Measurements from ENCODE around the gene MATN4. TPM values are rescaled to one million over a fixed set of nuclear protein-coding genes. Genes with fewer than 3 reads are reported as not detected.

Gene MATN4
- polyA plus RNA-seq, 1 donor from 2014 or later, result not detected

DNA sequence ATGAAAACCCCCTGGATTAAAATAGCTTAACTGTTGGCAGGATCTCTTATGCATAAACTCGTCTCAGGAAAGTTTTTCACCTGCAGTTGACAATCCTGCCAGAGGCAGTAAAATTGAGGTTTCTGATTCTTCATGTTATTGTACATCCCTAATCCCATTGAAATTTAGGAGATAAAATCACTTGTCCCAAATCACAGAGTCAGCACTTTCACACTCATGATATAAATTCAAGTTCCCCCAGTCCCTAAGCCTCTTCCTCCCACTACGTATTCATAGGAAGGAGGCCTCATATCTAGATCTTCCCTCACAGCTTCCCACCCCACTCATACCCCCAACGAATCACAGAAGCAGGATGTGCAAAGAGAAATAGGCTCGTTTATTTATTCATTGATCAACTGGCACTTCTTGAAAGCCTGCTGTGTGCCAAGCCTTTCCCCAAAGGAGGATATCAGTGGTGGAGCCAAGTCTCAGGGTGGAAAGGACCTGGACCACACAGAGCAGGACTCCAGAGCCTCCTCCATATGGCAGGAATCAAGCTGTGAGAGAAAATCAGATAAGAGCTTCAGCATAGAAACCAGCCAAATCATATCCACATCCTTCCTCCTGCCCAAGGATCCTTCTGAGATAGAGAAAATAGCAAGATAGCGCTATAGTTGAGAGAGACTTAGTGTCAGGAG is 56.1 kb downstream of the MATN4 start:
- no peak overlapping the region for H2AFZ ChIP-seq (ENCODE audit: low read depth, low read length)
- H3K27me3 ChIP-seq (ENCODE audit: insufficient read depth, low read depth, low read length), result no peaks in the 10 kb centered on the region
- no peak overlapping the region for H3K4me3 ChIP-seq (ENCODE audit: low read length)
- no peaks in the 10 kb centered on the region for H3K36me3 ChIP-seq (ENCODE audit: insufficient read depth, low read length)
- no peaks in the 10 kb centered on the region for H4K20me1 ChIP-seq (ENCODE audit: insufficient read depth)
- H3K9me3 ChIP-seq (ENCODE audit: low read length), result no peaks in the 10 kb centered on the region
- H3K27ac ChIP-seq (ENCODE audit: low read length), result no peak overlapping the region
- H3F3A ChIP-seq (ENCODE audit: insufficient read depth, low read length, poor library complexity, severe bottlenecking), result no peaks in the 10 kb centered on the region
- H3K9ac ChIP-seq (ENCODE audit: low read length), result no peak overlapping the region
- H3K4me2 ChIP-seq (ENCODE audit: low read length), result no peak overlapping the region
- no peaks in the 10 kb centered on the region for H3K9me2 ChIP-seq (ENCODE audit: insufficient read depth, low read length)
- no peaks in the 10 kb centered on the region for H3K79me2 ChIP-seq (replicated peaks; ENCODE audit: insufficient read depth, low read length)
- TF ChIP-seq EP300 (conservative IDR thresholded peaks at IDR 0.05; ENCODE audit: poor library complexity, severe bottlenecking) (no peak), RAD21 (conservative IDR thresholded peaks at IDR 0.05) (no peak), POLR2AphosphoS5 (IDR thresholded peaks at IDR 0.05) (no peak), MXI1 (conservative IDR thresholded peaks at IDR 0.05; ENCODE audit: poor library complexity, severe bottlenecking) (no peak), TAF1 (IDR thresholded peaks at IDR 0.05; ENCODE audit: low read depth) (no peak), EZH2 (IDR thresholded peaks at IDR 0.05; ENCODE audit: borderline replicate concordance, insufficient read depth, low read length, poor library complexity, severe bottlenecking) (no peak), SMC3 (conservative IDR thresholded peaks at IDR 0.05; ENCODE audit: poor library complexity) (no peak)
- TF ChIP-seq, protein P1, sequence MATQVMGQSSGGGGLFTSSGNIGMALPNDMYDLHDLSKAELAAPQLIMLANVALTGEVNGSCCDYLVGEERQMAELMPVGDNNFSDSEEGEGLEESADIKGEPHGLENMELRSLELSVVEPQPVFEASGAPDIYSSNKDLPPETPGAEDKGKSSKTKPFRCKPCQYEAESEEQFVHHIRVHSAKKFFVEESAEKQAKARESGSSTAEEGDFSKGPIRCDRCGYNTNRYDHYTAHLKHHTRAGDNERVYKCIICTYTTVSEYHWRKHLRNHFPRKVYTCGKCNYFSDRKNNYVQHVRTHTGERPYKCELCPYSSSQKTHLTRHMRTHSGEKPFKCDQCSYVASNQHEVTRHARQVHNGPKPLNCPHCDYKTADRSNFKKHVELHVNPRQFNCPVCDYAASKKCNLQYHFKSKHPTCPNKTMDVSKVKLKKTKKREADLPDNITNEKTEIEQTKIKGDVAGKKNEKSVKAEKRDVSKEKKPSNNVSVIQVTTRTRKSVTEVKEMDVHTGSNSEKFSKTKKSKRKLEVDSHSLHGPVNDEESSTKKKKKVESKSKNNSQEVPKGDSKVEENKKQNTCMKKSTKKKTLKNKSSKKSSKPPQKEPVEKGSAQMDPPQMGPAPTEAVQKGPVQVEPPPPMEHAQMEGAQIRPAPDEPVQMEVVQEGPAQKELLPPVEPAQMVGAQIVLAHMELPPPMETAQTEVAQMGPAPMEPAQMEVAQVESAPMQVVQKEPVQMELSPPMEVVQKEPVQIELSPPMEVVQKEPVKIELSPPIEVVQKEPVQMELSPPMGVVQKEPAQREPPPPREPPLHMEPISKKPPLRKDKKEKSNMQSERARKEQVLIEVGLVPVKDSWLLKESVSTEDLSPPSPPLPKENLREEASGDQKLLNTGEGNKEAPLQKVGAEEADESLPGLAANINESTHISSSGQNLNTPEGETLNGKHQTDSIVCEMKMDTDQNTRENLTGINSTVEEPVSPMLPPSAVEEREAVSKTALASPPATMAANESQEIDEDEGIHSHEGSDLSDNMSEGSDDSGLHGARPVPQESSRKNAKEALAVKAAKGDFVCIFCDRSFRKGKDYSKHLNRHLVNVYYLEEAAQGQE (IDR thresholded peaks at IDR 0.05; ENCODE audit: borderline replicate concordance), result no peak
- TF ChIP-seq, protein P2, sequence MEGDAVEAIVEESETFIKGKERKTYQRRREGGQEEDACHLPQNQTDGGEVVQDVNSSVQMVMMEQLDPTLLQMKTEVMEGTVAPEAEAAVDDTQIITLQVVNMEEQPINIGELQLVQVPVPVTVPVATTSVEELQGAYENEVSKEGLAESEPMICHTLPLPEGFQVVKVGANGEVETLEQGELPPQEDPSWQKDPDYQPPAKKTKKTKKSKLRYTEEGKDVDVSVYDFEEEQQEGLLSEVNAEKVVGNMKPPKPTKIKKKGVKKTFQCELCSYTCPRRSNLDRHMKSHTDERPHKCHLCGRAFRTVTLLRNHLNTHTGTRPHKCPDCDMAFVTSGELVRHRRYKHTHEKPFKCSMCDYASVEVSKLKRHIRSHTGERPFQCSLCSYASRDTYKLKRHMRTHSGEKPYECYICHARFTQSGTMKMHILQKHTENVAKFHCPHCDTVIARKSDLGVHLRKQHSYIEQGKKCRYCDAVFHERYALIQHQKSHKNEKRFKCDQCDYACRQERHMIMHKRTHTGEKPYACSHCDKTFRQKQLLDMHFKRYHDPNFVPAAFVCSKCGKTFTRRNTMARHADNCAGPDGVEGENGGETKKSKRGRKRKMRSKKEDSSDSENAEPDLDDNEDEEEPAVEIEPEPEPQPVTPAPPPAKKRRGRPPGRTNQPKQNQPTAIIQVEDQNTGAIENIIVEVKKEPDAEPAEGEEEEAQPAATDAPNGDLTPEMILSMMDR (IDR thresholded peaks at IDR 0.05; ENCODE audit: poor library complexity, severe bottlenecking), result no peak

DNA sequence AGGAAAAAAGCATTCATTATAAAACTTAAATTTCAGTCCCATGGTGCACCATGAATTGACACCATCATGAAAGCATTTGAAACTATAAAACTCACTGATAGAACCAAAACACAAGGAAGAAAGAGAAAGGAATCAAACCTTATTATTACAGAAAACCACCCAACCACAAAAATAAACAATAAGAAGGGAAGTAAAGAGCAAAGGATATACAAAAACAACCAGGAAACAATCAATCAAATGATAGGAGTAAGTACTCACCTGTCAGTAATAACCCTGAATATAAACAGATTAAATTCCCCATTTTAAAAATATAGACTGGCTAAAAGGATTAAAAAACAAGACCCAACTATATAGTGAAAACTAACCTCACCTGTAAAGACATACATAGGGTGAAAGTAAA is 59.5 kb downstream of the MATN4 start:
- Histone ChIP-seq H3K27me3 (ENCODE audit: insufficient read depth, low read depth, low read length) (no peaks in the 10 kb centered on the region), H4K20me1 (ENCODE audit: insufficient read depth) (no peaks in the 10 kb centered on the region), H3K79me2 (replicated peaks; ENCODE audit: insufficient read depth, low read length) (no peaks in the 10 kb centered on the region), H3K36me3 (ENCODE audit: insufficient read depth, low read length) (no peaks in the 10 kb centered on the region), H3K9me3 (ENCODE audit: low read length) (no peaks in the 10 kb centered on the region), H2AFZ (ENCODE audit: low read depth, low read length) (no peak overlapping the region), H3K9me2 (ENCODE audit: insufficient read depth, low read length) (no peaks in the 10 kb centered on the region), H3K4me2 (ENCODE audit: low read length) (no peak overlapping the region), H3F3A (ENCODE audit: insufficient read depth, low read length, poor library complexity, severe bottlenecking) (no peaks in the 10 kb centered on the region), H3K27ac (ENCODE audit: low read length) (no peak overlapping the region), H3K9ac (ENCODE audit: low read length) (no peak overlapping the region), H3K4me3 (ENCODE audit: low read length) (no peak overlapping the region)
- TF ChIP-seq EZH2 (IDR thresholded peaks at IDR 0.05; ENCODE audit: borderline replicate concordance, insufficient read depth, low read length, poor library complexity, severe bottlenecking) (no peak), EP300 (conservative IDR thresholded peaks at IDR 0.05; ENCODE audit: poor library complexity, severe bottlenecking) (no peak), POLR2AphosphoS5 (IDR thresholded peaks at IDR 0.05) (no peak), SMC3 (conservative IDR thresholded peaks at IDR 0.05; ENCODE audit: poor library complexity) (no peak), MXI1 (conservative IDR thresholded peaks at IDR 0.05; ENCODE audit: poor library complexity, severe bottlenecking) (no peak), RAD21 (conservative IDR thresholded peaks at IDR 0.05) (no peak), TAF1 (IDR thresholded peaks at IDR 0.05; ENCODE audit: low read depth) (no peak)
- TF ChIP-seq, protein P1 (IDR thresholded peaks at IDR 0.05; ENCODE audit: borderline replicate concordance), result no peak
- TF ChIP-seq, protein P2 (IDR thresholded peaks at IDR 0.05; ENCODE audit: poor library complexity, severe bottlenecking), result no peak
